HG03457 (cell line): ENCODE measurements around the gene RNF208.

Experiments
- ATAC-seq: cut with Tn5 transposase; IDR thresholded peaks from one replicate; pipeline ENCODE4 v1.9.1; 2021; ENCODE audit warnings: moderate number of reproducible peaks; ENCODE audit not compliant: unreplicated experiment

Gene RNF208

GRCh38 chr9:137215196-137215986 lies 6.6 kb downstream of the RNF208 start:
- no peak for ATAC-seq

- no peak for ATAC-seq
Observed at GRCh38 chr9:137214620-137215019, 7.4 kb downstream of the RNF208 start.

GRCh38 chr9:137213160-137214060 lies 8.6 kb downstream of the RNF208 start:
- no peak for ATAC-seq

GRCh38 chr9:137212520-137212919 lies 9.5 kb downstream of the RNF208 start:
- ATAC-seq, result no peak

GRCh38 chr9:137211532-137211931 lies 10.5 kb downstream of the RNF208 start:
- ATAC-seq, result no peak

- ATAC-seq, result no peak
Observed at GRCh38 chr9:137206602-137207001, 15.4 kb downstream of the RNF208 start.

- no peak for ATAC-seq
Observed at GRCh38 chr9:137205126-137206069, 16.6 kb downstream of the RNF208 start, which contains the start of the genes NDOR1 and TMEM203. TSS of gene NDOR1 (plus strand) at chr9:137205700. CDS start at chr9:137205778, 78 bp downstream. TSS of gene TMEM203 (minus strand) at chr9:137205648. CDS start at chr9:137205414, 234 bp downstream.

GRCh38 chr9:137204731-137205125 lies 17.3 kb downstream of the RNF208 start:
- no peak for ATAC-seq

- no peak for ATAC-seq
Observed at GRCh38 chr9:137202966-137203365, 19.1 kb downstream of the RNF208 start.

GRCh38 chr9:137201205-137201868 lies 20.7 kb downstream of the RNF208 start:
- no peak for ATAC-seq

GRCh38 chr9:137200311-137201204 lies 21.5 kb downstream of the RNF208 start, which contains the start of gene TPRN:
TSS of gene TPRN (minus strand) at chr9:137200741. CDS start at chr9:137200711, 30 bp downstream.
- peak; percentile 67 for ATAC-seq

- no peak for ATAC-seq
Observed at GRCh38 chr9:137199411-137200121, 22.5 kb downstream of the RNF208 start.

- no peak for ATAC-seq
Observed at GRCh38 chr9:137198902-137199283, 23.1 kb downstream of the RNF208 start.

GRCh38 chr9:137198051-137198901 lies 23.8 kb downstream of the RNF208 start:
- ATAC-seq, result no peak

GRCh38 chr9:137195525-137196220 lies 26.4 kb downstream of the RNF208 start:
- no peak for ATAC-seq

- ATAC-seq, result no peak
Observed at GRCh38 chr9:137194909-137195308, 27.1 kb downstream of the RNF208 start.

GRCh38 chr9:137194388-137194787 lies 27.7 kb downstream of the RNF208 start:
- ATAC-seq, result no peak
